OCI-LY1 (cell line): Measurements from ENCODE around the gene ANKRD13B.

Experiments
- CTCF ChIP-seq: fragments of 200-600 bp; sonication (generic), shearing (Covaris generic); IDR thresholded peaks from 2 replicates; pipeline ENCODE4 v1.5.1; 2017; ENCODE audit warnings: mild to moderate bottlenecking, antibody characterized with exemption, low read length, moderate library complexity, mixed read lengths
- EZH2 ChIP-seq: fragments of 200-600 bp; sonication (generic), shearing (Covaris generic); IDR thresholded peaks from 2 replicates; pipeline ENCODE4 v1.8.0; 2017; ENCODE audit warnings: borderline replicate concordance, mixed run types, mild to moderate bottlenecking, antibody characterized with exemption, low read length, moderate library complexity, mixed read lengths

GRCh38 chr17:29582772-29583171, 10.2 kb upstream of the ANKRD13B start:
- TF ChIP-seq CTCF, result no peak
- no peak for TF ChIP-seq EZH2
